Nasal cavity respiratory epithelium epithelial cell of viscerocranial mucosa (primary cell): ENCODE measurements around the gene MCC. TPM values are rescaled to one million over a fixed set of nuclear protein-coding genes. Genes with fewer than 3 reads are reported as not detected.

Source experiments
- total RNA-seq: library from RNA; depleted of rRNA; stranded (reverse); fragments of >200 nt; gene quantifications from 2 replicates; pipeline ENCODE4 v1.2.3, GENCODE V29; 2014

Gene MCC
- total RNA-seq = 58.1 and 180 TPM in 2 replicates

GRCh38 chr5:113487781-113488644 is at the start of gene MCC:
MCC (minus strand) TSS chr5:113488453.

DNA sequence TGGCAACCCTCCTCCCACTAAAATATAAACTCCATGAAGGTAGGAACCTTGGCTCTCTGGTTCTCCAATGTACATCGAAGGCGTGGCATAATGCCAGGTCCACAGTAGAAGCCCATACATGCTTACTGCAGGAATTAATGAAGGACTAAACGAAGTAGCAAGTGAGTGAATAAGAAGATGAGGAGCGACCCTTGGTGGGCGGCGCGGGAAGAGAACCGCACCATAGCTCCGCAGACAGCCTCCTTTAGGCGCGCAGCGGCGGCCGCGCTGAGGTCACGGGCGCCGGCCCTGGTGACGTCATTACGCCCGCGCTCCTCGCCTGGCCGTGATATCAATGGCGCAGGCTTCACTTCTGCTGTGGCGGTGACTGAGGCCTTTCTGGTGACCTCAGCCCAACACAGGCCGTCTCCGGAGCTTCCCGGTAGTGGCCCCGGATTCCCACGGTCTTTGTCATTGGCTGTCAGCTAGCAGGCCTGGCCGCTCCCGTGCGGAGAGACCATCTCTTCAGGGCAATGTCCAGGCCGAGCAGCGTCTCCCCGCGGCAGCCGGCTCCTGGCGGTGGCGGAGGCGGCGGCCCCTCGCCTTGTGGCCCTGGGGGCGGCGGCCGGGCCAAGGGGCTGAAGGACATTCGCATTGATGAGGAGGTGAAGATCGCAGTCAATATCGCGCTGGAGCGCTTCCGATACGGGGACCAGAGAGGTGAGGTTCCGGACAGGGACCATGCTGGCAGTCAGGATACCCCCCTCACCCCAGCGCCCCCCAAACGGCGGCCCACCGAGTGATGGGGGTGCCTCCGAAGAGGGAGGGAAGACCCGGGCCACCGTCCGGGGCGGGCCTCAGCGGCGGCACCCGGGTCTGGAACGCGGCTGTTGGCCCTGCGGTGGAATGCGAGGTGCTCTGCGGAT is 25.4 kb upstream of the MCC start, which contains the start of gene YTHDC2:
Gene YTHDC2 (plus strand): TSS at position 311 of the 905 bp plus-strand sequence. CDS start 202 bp downstream, at position 513.

DNA sequence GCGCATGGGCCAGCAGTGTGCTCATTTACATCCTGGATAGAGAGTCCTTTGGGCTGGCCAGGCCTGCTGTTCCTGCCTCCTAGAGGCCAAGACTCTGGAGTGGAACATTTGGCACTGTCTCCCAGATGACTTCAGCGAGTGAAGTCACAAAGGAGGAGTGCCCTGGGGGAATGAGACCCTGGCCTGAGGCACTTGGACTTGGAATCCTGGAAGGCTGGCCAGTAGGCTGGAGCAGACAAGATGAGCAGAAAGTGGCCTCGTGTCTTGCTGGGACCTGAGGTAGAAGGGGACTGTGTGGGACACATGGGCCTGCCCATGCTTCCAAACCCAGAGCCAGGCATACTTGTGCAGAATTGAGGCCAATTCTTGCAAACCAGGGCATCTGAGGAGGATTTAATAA is 53.4 kb downstream of the MCC start, which contains the start of gene TSSK1B:
Gene TSSK1B (minus strand): TSS at position 101 of the 400 bp plus-strand sequence. CDS start 150 bp downstream, outside the sequence.

DNA sequence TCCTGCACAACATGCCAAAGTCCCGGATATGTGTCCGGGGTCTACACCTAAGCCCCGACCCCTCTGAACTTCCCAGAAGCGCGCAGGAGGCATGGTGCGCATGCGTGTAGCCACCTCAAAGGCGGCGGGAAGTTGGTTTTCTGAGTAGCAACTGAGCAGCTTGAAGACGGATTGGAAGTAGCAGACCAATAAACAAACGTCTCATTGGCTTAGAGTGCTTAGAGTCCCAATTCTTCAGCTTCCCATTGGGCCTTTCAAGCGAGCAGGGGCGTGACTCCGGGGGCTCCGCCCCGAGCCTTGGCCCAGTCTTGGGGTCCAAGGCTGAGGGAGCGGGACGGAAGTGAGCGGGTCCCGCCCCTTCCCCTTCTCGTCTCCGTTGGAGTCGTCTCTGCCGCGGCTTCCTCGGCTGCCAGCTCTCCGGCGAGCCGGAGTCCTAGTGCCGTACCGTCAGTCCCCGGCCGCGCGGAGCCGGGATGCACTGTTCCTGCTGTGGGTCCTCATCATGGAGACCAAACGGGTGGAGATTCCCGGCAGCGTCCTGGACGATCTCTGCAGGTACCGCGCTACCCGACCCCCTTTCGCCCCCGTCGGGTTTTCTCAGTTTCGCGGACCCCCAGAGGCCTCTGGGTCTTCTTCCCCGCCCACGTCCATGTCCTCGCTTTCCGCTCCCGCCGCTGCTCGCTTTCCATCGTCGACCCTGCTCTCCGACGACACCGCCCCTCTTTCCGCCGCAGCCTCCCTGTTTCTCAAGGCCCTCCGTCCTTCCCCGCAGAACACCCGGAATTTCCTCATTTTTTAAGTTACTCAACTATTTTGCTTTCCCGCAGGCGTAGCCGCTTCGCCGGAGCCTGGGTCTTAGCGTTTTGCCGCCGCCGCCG is 511.6 kb downstream of the MCC start, which contains the start of gene DCP2:
Gene DCP2 (plus strand): TSS at position 367 of the 878 bp plus-strand sequence. CDS start 136 bp downstream, at position 503.

Other genes starting within 250 kb of the MCC start
- under 0.01 and 1.1 TPM in 2 replicates for gene TSSK1B, start 53.5 kb downstream of the MCC start, total RNA-seq
- 26.3 and 34.9 TPM in 2 replicates for gene YTHDC2, start 25.2 kb upstream of the MCC start, total RNA-seq